Naive thymus-derived CD8-positive, alpha-beta T cell (primary cell): ENCODE results near the gene CPB1. TPM values are rescaled to one million over a fixed set of nuclear protein-coding genes. Genes with fewer than 3 reads are reported as not detected.

Experiments
- ATAC-seq, 2 donors: fragments of 150-1000 bp; cut with Tn5 transposase in 1 of 2; sonication (Bioruptor Pico), chemical (Tn5 transposase) in 1 of 2; 1 replicate in 1 of 2; 2 replicates in 1 of 2; pipeline ENCODE4 v1.10.0; 2021; ENCODE audit warnings: mild to moderate bottlenecking in 2 of 2, moderate library complexity in 2 of 2
- POLR2A ChIA-PET: fragments of 350-600 bp; sonication (Branson Sonifier 250); formaldehyde crosslinking; loops from one replicate; lab custom pipeline; 2021; ENCODE audit warnings: antibody characterized with exemption; lab: Charles Lee
- DNase-seq, 10 donors: peaks; one replicate each; pipeline versions ENCODE4 v3.0.0 to v3.0.0-alpha.2; 2020 to 2022
- H3K27ac Mint-ChIP-seq, 10 donors: one replicate each; pipeline ENCODE4 v1.8.0; 2020 to 2022; ENCODE audit warnings: mild to moderate bottlenecking in 10 of 10, mixed read lengths in 10 of 10, moderate library complexity in 4 of 10, inconsistent platforms in 1 of 10
- H3K27me3 Mint-ChIP-seq, 5 donors: one replicate each; pipeline ENCODE4 v1.8.0; 2021 to 2022; ENCODE audit warnings: mixed read lengths in 5 of 5
- H3K36me3 Mint-ChIP-seq, 3 donors: one replicate each; pipeline ENCODE4 v1.8.0; 2020 to 2022; ENCODE audit warnings: mixed read lengths in 3 of 3, mild to moderate bottlenecking in 2 of 3, inconsistent platforms in 1 of 3
- H3K4me1 Mint-ChIP-seq, 4 donors: one replicate each; pipeline ENCODE4 v1.8.0; 2021 to 2022; ENCODE audit warnings: mixed read lengths in 4 of 4
- H3K4me3 Mint-ChIP-seq, 10 donors: one replicate each; pipeline ENCODE4 v1.8.0; 2020 to 2022; ENCODE audit warnings: mild to moderate bottlenecking in 10 of 10, mixed read lengths in 10 of 10, moderate library complexity in 6 of 10, inconsistent platforms in 1 of 10
- H3K9me3 Mint-ChIP-seq, 9 donors: one replicate each; pipeline ENCODE4 v1.8.0; 2020 to 2022; ENCODE audit warnings: mixed read lengths in 9 of 9, mild to moderate bottlenecking in 3 of 9, inconsistent platforms in 1 of 9, moderate library complexity in 1 of 9
- polyA plus RNA-seq, 3 donors: library from polyadenylated mRNA; unstranded; fragments of 300-500 nt; fragmentation: Illumina TruSeq; gene quantifications; one replicate each; pipeline ENCODE4 v1.2.3, GENCODE V29; 2021
- total RNA-seq, 8 experiments: library from RNA in 2 of 8; stranded (reverse) in 2 of 8; gene quantifications; one replicate each; pipeline ENCODE4 v1.2.3 and lab custom pipeline; 2021 to 2026

Gene CPB1
- total and polyA plus RNA-seq, 5 experiments from 2014 or later: not detected

- POLR2A ChIA-PET: no interaction called here
- ATAC-seq (no peak), DNase-seq (no peak)
- Mint-ChIP-seq H3K27me3 (peaks cover 0 to 2% (median 0%) of the 10 kb centered on the region in 5 donors), H3K4me3 (no peak overlapping the region), H3K36me3 (no peaks in the 10 kb centered on the region), H3K9me3 (no peaks in the 10 kb centered on the region), H3K4me1 (no peaks in the 10 kb centered on the region), H3K27ac (no peak overlapping the region)
Measured at GRCh38 chr3:148845756-148846395, 18.3 kb downstream of the CPB1 start.

DNA sequence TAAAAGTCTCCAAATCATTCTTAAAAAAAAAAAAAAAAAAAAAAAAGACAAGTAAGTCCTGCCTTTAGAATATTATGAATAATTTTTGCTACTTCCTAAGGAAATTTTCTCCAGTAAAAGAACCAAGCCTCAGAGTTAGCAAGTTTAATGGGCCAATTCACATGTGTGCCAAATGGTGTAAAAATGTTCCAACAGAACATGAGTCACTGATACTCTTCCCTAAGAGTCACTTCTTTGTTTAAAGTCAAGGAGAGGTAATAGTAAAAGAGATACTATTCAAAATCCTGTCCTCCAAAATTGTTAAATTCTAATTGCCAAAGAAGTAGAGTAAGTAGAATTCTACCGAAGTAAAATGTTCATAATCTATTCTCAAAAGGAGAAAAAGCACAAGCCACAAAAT lies 19.7 kb downstream of the CPB1 start:
- Mint-ChIP-seq H3K4me3 (no peak overlapping the region), H3K9me3 (no peaks in the 10 kb centered on the region), H3K36me3 (no peaks in the 10 kb centered on the region), H3K4me1 (no peaks in the 10 kb centered on the region), H3K27me3 (peaks cover 0 to 5% (median 2%) of the 10 kb centered on the region in 5 donors), H3K27ac (no peak overlapping the region)
- POLR2A ChIA-PET: no interaction called here
- ATAC-seq: no peak
- no peak for DNase-seq

- no peaks in the 10 kb centered on the region for H3K9me3 Mint-ChIP-seq
- no peak overlapping the region for H3K4me3 Mint-ChIP-seq
- no peak for DNase-seq
- H3K27ac Mint-ChIP-seq: no peak overlapping the region
- H3K36me3 Mint-ChIP-seq: no peaks in the 10 kb centered on the region
- H3K4me1 Mint-ChIP-seq: no peaks in the 10 kb centered on the region
- peaks cover 0 to 5% (median 2%) of the 10 kb centered on the region in 5 donors for H3K27me3 Mint-ChIP-seq
- POLR2A ChIA-PET: no interaction called here
- ATAC-seq: no peak
Measured at GRCh38 chr3:148848410-148848809, 20.8 kb downstream of the CPB1 start.

- no peak overlapping the region for H3K27ac Mint-ChIP-seq
- POLR2A ChIA-PET: no interaction called here
- ATAC-seq (no peak), DNase-seq (no peak)
- no peak overlapping the region for H3K4me3 Mint-ChIP-seq
- H3K9me3 Mint-ChIP-seq: no peaks in the 10 kb centered on the region
- H3K4me1 Mint-ChIP-seq: no peaks in the 10 kb centered on the region
- H3K36me3 Mint-ChIP-seq: no peaks in the 10 kb centered on the region
- H3K27me3 Mint-ChIP-seq: peaks cover 0 to 7% (median 3%) of the 10 kb centered on the region in 5 donors
Measured at GRCh38 chr3:148852271-148852992, 24.8 kb downstream of the CPB1 start.

DNA sequence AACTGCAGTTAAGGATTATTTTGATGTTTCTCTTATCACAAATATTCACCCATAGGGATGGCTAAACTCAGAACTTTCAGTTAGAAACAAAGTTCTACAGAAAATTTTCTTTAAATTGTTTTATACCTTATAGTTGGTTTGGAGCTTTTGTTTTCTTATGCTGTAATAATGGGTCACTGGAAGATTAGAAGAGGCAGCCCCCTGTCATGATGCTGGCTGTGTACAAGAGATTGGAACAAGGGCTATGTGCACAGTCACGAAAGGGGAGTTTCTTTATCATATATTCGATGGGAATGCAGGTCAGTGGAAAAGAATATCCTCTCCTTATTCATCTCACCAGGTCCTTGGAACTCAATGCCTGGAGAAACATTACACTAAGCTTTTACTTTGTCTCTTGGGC lies 25.5 kb downstream of the CPB1 start:
- POLR2A ChIA-PET: no interaction called here
- no peak for ATAC-seq

GRCh38 chr3:148854061-148854460 lies 26.4 kb downstream of the CPB1 start:
- Mint-ChIP-seq H3K4me1 (no peaks in the 10 kb centered on the region), H3K27me3 (peaks cover 0 to 7% (median 3%) of the 10 kb centered on the region in 5 donors), H3K9me3 (no peaks in the 10 kb centered on the region), H3K4me3 (no peak overlapping the region), H3K27ac (no peak overlapping the region), H3K36me3 (no peaks in the 10 kb centered on the region)
- ATAC-seq (no peak), DNase-seq (no peak)
- POLR2A ChIA-PET: no interaction called here

More for the DNA sequence above, 25.5 kb downstream of the CPB1 start:
- no peak overlapping the region for H3K4me3 Mint-ChIP-seq
- no peaks in the 10 kb centered on the region for H3K9me3 Mint-ChIP-seq
- no peak for DNase-seq
- no peak overlapping the region for H3K27ac Mint-ChIP-seq
- peaks cover 0 to 7% (median 3%) of the 10 kb centered on the region in 5 donors for H3K27me3 Mint-ChIP-seq
- H3K36me3 Mint-ChIP-seq: no peaks in the 10 kb centered on the region
- H3K4me1 Mint-ChIP-seq: no peaks in the 10 kb centered on the region

DNA sequence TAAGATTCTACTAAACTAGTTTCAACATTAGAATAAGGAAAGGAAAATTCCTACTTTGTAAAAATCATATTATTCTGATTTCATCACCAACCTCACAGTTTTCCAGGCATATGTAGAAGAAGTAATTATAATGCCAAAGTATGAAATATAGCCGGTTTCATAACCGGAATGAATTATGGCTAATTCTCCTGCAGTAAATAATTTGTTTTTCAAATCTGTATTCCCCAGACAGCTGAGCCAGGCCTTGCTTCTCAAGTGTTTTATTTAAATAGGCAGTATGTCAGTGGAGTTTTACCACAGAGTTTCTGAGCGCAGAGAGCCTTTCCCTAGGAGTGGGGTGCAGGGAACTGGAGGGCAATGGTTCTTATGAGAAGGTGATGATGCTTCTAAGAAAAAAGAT lies 28.8 kb downstream of the CPB1 start:
- DNase-seq: no peak
- Mint-ChIP-seq H3K9me3 (no peaks in the 10 kb centered on the region), H3K4me3 (no peak overlapping the region), H3K36me3 (no peaks in the 10 kb centered on the region), H3K27ac (no peak overlapping the region), H3K27me3 (peaks cover 3 to 9% (median 5%) of the 10 kb centered on the region in 5 donors), H3K4me1 (no peaks in the 10 kb centered on the region)
- no peak for ATAC-seq
- POLR2A ChIA-PET: no interaction called here

GRCh38 chr3:148857316-148857715 lies 29.7 kb downstream of the CPB1 start:
- H3K36me3 Mint-ChIP-seq: no peaks in the 10 kb centered on the region
- no peak for ATAC-seq
- H3K27me3 Mint-ChIP-seq: peaks cover 3 to 9% (median 8%) of the 10 kb centered on the region in 5 donors
- H3K27ac Mint-ChIP-seq: no peak overlapping the region
- H3K4me1 Mint-ChIP-seq: no peaks in the 10 kb centered on the region
- no peaks in the 10 kb centered on the region for H3K9me3 Mint-ChIP-seq
- POLR2A ChIA-PET: no interaction called here
- DNase-seq: no peak
- H3K4me3 Mint-ChIP-seq: no peak overlapping the region

DNA sequence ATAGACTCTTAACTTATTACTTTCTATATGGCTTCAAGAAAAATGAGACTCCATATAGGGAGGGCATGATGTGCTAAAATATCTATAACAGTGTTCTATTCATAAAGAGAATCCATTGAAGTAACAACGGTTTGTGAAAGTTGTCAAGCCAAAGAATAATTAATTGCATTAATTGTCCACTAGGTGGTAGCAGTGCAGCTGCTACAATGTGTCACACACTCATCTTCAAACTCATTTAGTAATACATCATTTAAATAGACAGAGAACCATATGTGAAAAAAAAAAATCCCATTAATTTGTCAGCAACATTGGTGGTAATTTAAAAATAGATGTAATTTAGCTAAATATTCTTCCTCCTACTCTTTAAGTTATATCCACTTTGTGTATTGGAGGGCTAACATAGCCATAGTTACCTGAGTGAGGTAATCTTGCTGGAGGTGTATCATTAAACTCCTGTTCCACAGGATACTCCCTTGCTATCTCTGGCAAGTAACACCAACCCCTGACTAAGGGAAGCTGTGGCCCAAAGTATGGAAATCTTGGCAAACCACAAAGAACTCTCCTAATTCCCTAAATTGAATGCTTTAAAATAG lies 33.8 kb downstream of the CPB1 start:
- H3K4me1 Mint-ChIP-seq: no peaks in the 10 kb centered on the region

GRCh38 chr3:148863297-148863696 lies 35.7 kb downstream of the CPB1 start:
- Mint-ChIP-seq H3K4me1 (no peaks in the 10 kb centered on the region), H3K9me3 (no peaks in the 10 kb centered on the region), H3K27ac (no peak overlapping the region), H3K27me3 (peaks cover 12 to 32% (median 17%) of the 10 kb centered on the region in 5 donors), H3K4me3 (no peak overlapping the region), H3K36me3 (no peaks in the 10 kb centered on the region)
- ATAC-seq: no peak
- no peak for DNase-seq
- POLR2A ChIA-PET: no interaction called here

More for the DNA sequence above, 33.8 kb downstream of the CPB1 start:
- Mint-ChIP-seq H3K36me3 (no peaks in the 10 kb centered on the region), H3K27me3 (peaks cover 3 to 15% (median 8%) of the 10 kb centered on the region in 5 donors), H3K27ac (no peak overlapping the region), H3K9me3 (no peaks in the 10 kb centered on the region), H3K4me3 (no peak overlapping the region)
- DNase-seq: peak in 3 of 10 donors; percentile 23 to 32 (median 27)
- POLR2A ChIA-PET: no interaction called here
- no peak for ATAC-seq

DNA sequence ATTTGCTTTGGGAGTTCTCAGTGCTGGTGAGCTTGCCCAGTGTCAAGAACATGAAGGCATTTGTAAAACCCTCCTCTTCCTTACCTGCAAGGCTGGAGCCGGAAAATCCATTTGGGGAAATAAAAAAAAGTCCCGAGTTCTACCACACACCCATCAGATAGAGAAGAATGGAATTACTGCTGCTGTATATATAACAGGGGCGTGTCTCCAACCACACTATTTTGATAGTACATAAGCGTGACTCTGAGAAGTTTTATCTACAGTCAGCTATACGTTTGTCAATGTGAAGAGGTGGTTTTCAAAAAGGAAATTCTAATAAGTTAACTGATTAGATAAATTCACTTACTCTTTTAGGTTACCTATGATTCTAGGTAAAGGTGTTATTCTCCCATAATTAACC lies 36.2 kb downstream of the CPB1 start:
- H3K27ac Mint-ChIP-seq: no peak overlapping the region
- H3K27me3 Mint-ChIP-seq: peaks cover 12 to 32% (median 17%) of the 10 kb centered on the region in 5 donors
- no peaks in the 10 kb centered on the region for H3K36me3 Mint-ChIP-seq
- H3K4me1 Mint-ChIP-seq: no peaks in the 10 kb centered on the region
- H3K4me3 Mint-ChIP-seq: no peak overlapping the region
- no peak for DNase-seq
- no peaks in the 10 kb centered on the region for H3K9me3 Mint-ChIP-seq
- POLR2A ChIA-PET: no interaction called here
- ATAC-seq: no peak

DNA sequence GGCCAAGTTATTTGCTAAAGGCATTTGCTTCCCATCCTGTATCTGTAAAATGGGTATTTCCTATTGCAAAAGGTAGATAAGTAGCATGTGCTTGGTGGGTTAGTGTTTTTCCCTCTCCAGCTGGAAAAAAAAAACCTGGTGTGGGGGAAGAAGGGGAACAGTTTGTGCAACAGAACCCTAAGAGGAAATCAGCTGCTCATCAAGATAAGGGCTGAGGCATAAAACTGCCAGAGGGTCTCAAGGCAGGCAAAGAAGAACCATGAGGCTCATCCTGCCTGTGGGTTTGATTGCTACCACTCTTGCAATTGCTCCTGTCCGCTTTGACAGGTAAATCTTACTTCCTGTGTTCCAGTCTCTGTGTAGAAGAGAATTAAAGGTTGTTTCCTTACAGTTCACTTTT lies 37.4 kb downstream of the CPB1 start, which contains the start of gene CPA3:
Gene CPA3 (plus strand): TSS at position 248 of the 400 bp plus-strand sequence. CDS start 12 bp downstream, at position 260.
- POLR2A ChIA-PET: no interaction called here
- Mint-ChIP-seq H3K36me3 (no peaks in the 10 kb centered on the region), H3K27me3 (peaks cover 12 to 32% (median 17%) of the 10 kb centered on the region in 5 donors), H3K4me3 (no peak within 1 kb of the TSS), H3K27ac (no peak within 1 kb of the TSS), H3K9me3 (no peaks in the 10 kb centered on the region), H3K4me1 (no peaks in the 10 kb centered on the region)
- ATAC-seq: no peak
- no peak for DNase-seq

GRCh38 chr3:148866261-148866660 lies 38.6 kb downstream of the CPB1 start:
- H3K36me3 Mint-ChIP-seq: no peaks in the 10 kb centered on the region
- no peak overlapping the region for H3K27ac Mint-ChIP-seq
- no peaks in the 10 kb centered on the region for H3K9me3 Mint-ChIP-seq
- DNase-seq (no peak), ATAC-seq (no peak)
- peaks cover 0 to 1% (median 0%) of the 10 kb centered on the region in 4 donors for H3K4me1 Mint-ChIP-seq
- peaks cover 12 to 23% (median 14%) of the 10 kb centered on the region in 5 donors for H3K27me3 Mint-ChIP-seq
- POLR2A ChIA-PET: no interaction called here
- H3K4me3 Mint-ChIP-seq: no peak overlapping the region
